ENCODE data around the gene KAZN. TPM values are rescaled to one million over a fixed set of nuclear protein-coding genes. Genes with fewer than 3 reads are reported as not detected.

The KAZN gene
- total RNA-seq, 4 donors from 2014 or later: 9.2 to 30.6 (median 21.2) TPM

DNA sequence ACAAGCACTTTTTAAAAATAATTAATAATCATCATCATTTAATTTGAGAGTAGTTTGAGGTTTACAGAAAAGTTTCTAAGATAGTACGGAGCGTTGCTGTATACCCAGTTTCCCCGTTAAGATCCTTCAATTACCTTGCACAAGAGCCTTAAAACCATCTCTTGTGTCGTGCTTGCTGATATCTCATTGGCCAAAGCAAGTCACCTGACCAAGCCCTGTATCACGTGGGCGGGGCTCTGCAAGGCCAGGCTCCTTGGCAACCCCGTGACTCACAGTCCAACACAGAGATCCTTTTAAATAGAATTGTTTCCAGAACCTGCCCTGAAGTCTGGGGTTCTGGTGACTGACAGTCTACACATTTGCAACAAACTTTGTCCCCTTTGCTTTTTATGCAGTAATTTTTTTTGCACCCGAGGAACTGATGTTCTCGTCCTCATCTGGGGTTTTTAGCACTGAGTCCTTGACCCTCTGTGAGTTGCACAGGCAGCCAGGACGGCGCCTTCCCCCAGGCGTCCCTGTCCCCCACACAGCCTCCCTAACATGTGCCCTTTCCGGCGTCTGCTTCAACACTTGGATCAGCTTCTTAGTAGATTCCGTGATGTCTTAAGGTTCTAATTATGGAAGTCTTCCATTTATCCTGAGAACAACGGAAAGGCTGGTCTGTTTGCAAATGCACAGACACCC lies 371.8 kb downstream of the KAZN start:
- ATAC-seq (ENCODE audit: low FRiP score): no peak
- DNase-seq (ENCODE audit: low spot score): no peak

DNA sequence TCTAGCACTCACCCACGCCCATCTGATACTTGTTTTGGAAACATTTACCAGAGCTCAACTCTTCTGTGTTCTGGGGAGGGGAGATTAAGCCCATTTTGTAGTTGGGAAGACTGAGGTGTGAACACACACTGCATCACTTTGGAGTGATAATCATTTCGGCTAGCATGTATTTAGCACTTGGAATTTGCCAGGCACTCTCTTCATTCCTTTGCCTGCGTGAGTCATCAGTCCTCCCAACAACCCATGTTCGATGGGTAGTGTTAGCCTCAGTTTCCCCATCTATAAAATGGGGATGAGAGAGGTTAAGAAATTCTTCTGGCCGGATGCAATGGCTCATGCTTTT lies 372.3 kb downstream of the KAZN start:
- ATAC-seq (ENCODE audit: low FRiP score) (no peak), DNase-seq (ENCODE audit: low spot score) (no peak)
- TF ChIP-seq CTCF (IDR thresholded peaks at IDR 0.05): no peak

More for the DNA sequence above, 371.8 kb downstream of the KAZN start:
- no peak for TF ChIP-seq CTCF (IDR thresholded peaks at IDR 0.05)

GRCh38 chr1:14971221-14971620 lies 372.7 kb downstream of the KAZN start:
- ATAC-seq (ENCODE audit: low FRiP score) (no peak), DNase-seq (ENCODE audit: low spot score) (no peak)
- no peak for TF ChIP-seq CTCF (IDR thresholded peaks at IDR 0.05)

DNA sequence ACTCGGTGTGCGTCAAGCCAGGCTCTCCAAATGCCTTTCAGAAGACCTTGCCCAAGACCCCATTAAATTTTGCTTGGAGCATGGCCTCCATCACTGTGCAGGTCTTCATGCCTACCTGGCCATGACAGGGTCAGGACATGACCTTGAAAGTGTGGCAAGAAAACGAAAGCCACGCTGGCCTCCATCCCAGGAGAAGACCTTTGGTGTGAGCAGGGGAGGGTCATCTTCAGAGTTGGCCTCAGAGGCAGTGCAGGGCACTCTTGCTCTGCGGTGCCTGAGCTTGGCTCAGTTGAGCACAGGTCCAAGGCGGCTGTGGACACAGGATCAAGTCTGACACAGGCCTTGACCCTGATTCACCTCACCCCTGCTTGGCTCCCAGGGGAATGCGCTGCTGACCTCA lies 373.6 kb downstream of the KAZN start:
- DNase-seq (ENCODE audit: low spot score): no peak
- TF ChIP-seq CTCF (IDR thresholded peaks at IDR 0.05): no peak

GRCh38 chr1:14973773-14974172 lies 375.3 kb downstream of the KAZN start:
- DNase-seq (ENCODE audit: low spot score): no peak
- ATAC-seq (ENCODE audit: low FRiP score): no peak
- TF ChIP-seq CTCF (IDR thresholded peaks at IDR 0.05): no peak

More for the DNA sequence above, 373.6 kb downstream of the KAZN start:
- peak; percentile 24 for ATAC-seq (ENCODE audit: low FRiP score)

GRCh38 chr1:14974361-14974760 lies 375.9 kb downstream of the KAZN start:
- DNase-seq (ENCODE audit: low spot score) (no peak), ATAC-seq (ENCODE audit: low FRiP score) (no peak)
- no peak for TF ChIP-seq CTCF (IDR thresholded peaks at IDR 0.05)

DNA sequence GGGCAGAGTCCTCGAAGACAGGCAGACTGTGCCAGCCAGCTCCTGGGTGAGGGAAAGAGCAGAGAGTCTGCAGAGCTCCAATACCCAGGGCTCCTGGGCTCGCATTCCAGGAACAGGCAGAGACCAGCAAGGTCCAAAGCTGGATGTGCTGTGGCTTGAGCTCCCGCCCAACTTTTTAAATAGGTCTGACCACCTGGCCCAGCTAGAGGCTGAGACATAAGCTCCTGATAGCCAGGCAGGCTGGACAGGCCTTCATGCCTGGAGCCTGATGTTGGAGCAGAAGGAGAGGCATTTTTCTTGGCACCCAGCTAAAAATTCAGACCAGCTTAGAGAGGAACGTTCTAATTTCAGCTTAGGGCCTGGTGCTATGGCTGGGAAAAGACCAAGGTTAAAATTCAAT lies 376.6 kb downstream of the KAZN start:
- ATAC-seq (ENCODE audit: low FRiP score) (no peak), DNase-seq (ENCODE audit: low spot score) (no peak)
- TF ChIP-seq CTCF (IDR thresholded peaks at IDR 0.05): no peak

Data from omental fat pad (tissue), 4 donors.